Measurements from ENCODE around the gene GDF2.

The GDF2 gene

GRCh38 chr10:47354900-47355299 lies 32.6 kb downstream of the GDF2 start:
- TF ChIP-seq, protein P1, sequence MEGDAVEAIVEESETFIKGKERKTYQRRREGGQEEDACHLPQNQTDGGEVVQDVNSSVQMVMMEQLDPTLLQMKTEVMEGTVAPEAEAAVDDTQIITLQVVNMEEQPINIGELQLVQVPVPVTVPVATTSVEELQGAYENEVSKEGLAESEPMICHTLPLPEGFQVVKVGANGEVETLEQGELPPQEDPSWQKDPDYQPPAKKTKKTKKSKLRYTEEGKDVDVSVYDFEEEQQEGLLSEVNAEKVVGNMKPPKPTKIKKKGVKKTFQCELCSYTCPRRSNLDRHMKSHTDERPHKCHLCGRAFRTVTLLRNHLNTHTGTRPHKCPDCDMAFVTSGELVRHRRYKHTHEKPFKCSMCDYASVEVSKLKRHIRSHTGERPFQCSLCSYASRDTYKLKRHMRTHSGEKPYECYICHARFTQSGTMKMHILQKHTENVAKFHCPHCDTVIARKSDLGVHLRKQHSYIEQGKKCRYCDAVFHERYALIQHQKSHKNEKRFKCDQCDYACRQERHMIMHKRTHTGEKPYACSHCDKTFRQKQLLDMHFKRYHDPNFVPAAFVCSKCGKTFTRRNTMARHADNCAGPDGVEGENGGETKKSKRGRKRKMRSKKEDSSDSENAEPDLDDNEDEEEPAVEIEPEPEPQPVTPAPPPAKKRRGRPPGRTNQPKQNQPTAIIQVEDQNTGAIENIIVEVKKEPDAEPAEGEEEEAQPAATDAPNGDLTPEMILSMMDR (IDR thresholded peaks at IDR 0.05; ENCODE audit: low read length, missing control alignments), result no peak
- no peak overlapping the region for H3K4me3 ChIP-seq (replicated peaks; ENCODE audit: low read depth, low read length)
- no peak for DNase-seq (ENCODE audit: low read depth)

- TF ChIP-seq, protein P1 (IDR thresholded peaks at IDR 0.05; ENCODE audit: low read length, missing control alignments), result no peak
- no peak for DNase-seq (ENCODE audit: low read depth)
- H3K4me3 ChIP-seq (replicated peaks; ENCODE audit: low read depth, low read length), result no peak overlapping the region
Observed at GRCh38 chr10:47356708-47357107, 34.5 kb downstream of the GDF2 start.

GRCh38 chr10:47357131-47357582 lies 34.9 kb downstream of the GDF2 start:
- TF ChIP-seq, protein P1 (IDR thresholded peaks at IDR 0.05; ENCODE audit: low read length, missing control alignments), result no peak
- no peak for DNase-seq (ENCODE audit: low read depth)
- H3K4me3 ChIP-seq (replicated peaks; ENCODE audit: low read depth, low read length), result no peak overlapping the region

DNA sequence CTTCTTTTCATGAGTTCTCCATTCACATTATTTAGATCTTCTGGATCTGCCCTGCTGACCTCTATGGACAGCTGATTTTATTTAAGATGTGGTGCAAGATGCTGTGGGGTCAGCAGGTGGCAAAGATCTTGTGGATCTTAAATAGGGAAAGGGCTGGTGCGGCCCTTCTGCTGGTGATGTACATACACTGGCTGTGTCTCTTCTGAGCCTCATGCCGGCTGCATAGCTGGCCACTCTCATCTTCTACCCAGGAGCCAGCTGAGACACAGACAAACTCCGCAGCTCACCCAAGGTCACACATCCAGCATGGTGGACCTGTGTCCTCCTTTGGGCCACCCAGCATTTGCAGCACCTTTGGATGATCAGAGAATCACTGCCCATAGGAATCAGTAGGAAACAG lies 35.7 kb downstream of the GDF2 start:
- no peak for DNase-seq (ENCODE audit: low read depth)
- H3K4me3 ChIP-seq (replicated peaks; ENCODE audit: low read depth, low read length), result no peak overlapping the region
- TF ChIP-seq, protein P1 (IDR thresholded peaks at IDR 0.05; ENCODE audit: low read length, missing control alignments), result no peak

GRCh38 chr10:47358457-47358856 lies 36.2 kb downstream of the GDF2 start:
- DNase-seq (ENCODE audit: low read depth), result no peak
- TF ChIP-seq, protein P1 (IDR thresholded peaks at IDR 0.05; ENCODE audit: low read length, missing control alignments), result no peak
- no peak overlapping the region for H3K4me3 ChIP-seq (replicated peaks; ENCODE audit: low read depth, low read length)

DNA sequence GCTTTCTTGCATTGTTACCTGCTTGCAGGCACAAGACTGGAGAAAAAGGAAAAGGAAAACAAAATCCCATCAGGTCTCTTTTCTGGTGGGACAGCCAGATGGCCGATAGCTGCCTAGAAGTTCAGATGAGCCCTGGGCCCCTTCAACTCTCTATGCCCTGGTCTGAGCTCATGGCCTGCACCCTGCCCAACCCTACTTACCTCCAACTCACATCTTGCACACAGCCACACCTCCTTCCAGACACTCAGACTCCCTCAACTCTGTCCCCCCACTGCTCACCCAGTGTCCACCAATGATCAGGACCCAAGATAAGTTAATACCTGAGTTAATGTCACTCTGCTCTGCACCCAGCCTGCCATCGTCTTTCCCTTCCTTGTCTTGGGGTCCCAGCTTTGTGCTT lies 36.8 kb downstream of the GDF2 start:
- TF ChIP-seq, protein P1 (IDR thresholded peaks at IDR 0.05; ENCODE audit: low read length, missing control alignments), result no peak
- DNase-seq (ENCODE audit: low read depth), result no peak
- H3K4me3 ChIP-seq (replicated peaks; ENCODE audit: low read depth, low read length), result no peak overlapping the region

DNA sequence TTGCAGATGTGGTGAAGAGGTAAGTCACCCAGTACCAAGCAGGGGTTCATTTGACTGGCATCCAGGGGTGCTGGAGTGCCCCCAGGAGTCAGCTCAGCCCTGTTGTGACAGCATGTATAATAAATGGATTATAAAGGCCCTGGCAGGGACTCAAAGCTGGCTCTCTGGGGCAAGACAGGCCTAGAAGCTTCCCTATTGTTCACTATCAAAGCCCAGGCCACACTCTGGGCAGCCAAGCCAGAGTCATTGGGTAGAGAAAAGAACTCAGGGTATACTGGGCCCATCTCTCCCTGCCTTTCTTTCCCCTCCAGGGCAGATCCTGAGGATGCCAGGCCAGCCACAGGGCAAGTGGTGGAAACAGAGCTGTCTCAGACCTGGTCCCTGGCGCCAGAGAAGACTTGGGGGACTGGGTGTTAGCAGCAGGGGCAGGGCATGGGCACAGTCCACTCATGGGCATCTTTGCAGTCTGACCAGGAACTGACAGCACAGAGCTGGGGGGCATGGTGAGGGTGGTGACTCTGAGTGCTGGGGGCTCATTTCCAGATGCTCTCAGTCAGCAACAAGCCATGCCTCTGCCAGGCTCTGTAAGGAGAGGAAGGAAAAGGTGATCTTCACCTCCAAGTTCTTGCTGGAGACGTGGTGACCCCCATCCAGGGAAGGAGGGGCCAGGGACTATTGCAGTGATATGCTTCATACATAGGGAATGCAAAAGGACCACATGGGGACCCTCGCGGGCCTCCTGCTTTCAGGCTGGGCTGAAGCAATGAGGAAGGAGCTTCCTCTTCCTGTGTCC lies 37.6 kb downstream of the GDF2 start:
- TF ChIP-seq, protein P1 (IDR thresholded peaks at IDR 0.05; ENCODE audit: low read length, missing control alignments), result no peak
- no peak for DNase-seq (ENCODE audit: low read depth)
- H3K4me3 ChIP-seq (replicated peaks; ENCODE audit: low read depth, low read length), result no peak overlapping the region
